Small intestine (tissue), 16 donors: ENCODE results near the gene DDX17. TPM values are rescaled to one million over a fixed set of nuclear protein-coding genes. Genes with fewer than 3 reads are reported as not detected.

ENCODE experiments used
- DNase-seq, 2 donors: peaks; one replicate each; pipeline versions ENCODE4 v3.0.0 to v3.0.0-alpha.2; 2013
- FAIRE-seq: peaks from 2 replicates; lab custom pipeline; 2012; peaks lifted over from hg19 to GRCh38; lab: Jason Lieb, UNC
- H3K27ac ChIP-seq, 3 donors: one replicate each; pipeline ENCODE4 v1.5.1; 2013; ENCODE audit warnings: low read length in 2 of 3, mild to moderate bottlenecking in 2 of 3, control low read depth in 1 of 3, inconsistent platforms in 1 of 3, low read depth in 1 of 3, moderate library complexity in 1 of 3
- H3K27me3 ChIP-seq, 3 donors: one replicate each; pipeline ENCODE4 v1.6.1; 2013; ENCODE audit warnings: low read length in 3 of 3, inconsistent platforms in 1 of 3; ENCODE audit not compliant: control insufficient read depth in 3 of 3, insufficient read depth in 3 of 3
- H3K36me3 ChIP-seq, 3 donors: one replicate each; pipeline ENCODE4 v1.6.1; 2013; ENCODE audit warnings: low read length in 3 of 3, inconsistent platforms in 1 of 3, low read depth in 1 of 3, mild to moderate bottlenecking in 1 of 3, moderate library complexity in 1 of 3; ENCODE audit not compliant: control insufficient read depth in 3 of 3, insufficient read depth in 2 of 3
- H3K4me1 ChIP-seq, 3 donors: one replicate each; pipeline ENCODE4 v1.6.1; 2013; ENCODE audit warnings: low read length in 2 of 3, inconsistent platforms in 1 of 3, low read depth in 1 of 3, mild to moderate bottlenecking in 1 of 3, moderate library complexity in 1 of 3; ENCODE audit not compliant: control insufficient read depth in 3 of 3, insufficient read depth in 2 of 3
- H3K4me3 ChIP-seq, 3 donors: one replicate each; pipeline ENCODE4 v1.5.1; 2013; ENCODE audit warnings: low read length in 3 of 3, control low read depth in 1 of 3, inconsistent platforms in 1 of 3, low read depth in 1 of 3, mild to moderate bottlenecking in 1 of 3, moderate library complexity in 1 of 3
- H3K9me3 ChIP-seq, 2 donors: one replicate each; pipeline ENCODE4 v1.6.1; 2013; ENCODE audit warnings: low read depth in 1 of 2, low read length in 1 of 2; ENCODE audit not compliant: control insufficient read depth in 2 of 2, insufficient read depth in 1 of 2
- WGBS, 3 donors: extraction: QIAGEN DNeasy Blood & Tissue Kit; methylation state at CpG; one replicate each; pipeline ENCODE4 v1.1.7; 2013; 5-methylcytosine and 5-hydroxymethylcytosine counted together
- long read RNA-seq, 10 donors: transcript quantifications; one replicate each; lab custom pipeline, GENCODE V29; 2026
- polyA plus RNA-seq, 4 donors: library from polyadenylated mRNA; stranded (reverse) in 3 of 4; unstranded in 1 of 4; fragments of 200-250 nt in 3 of 4; fragments of 120-200 nt in 1 of 4; gene quantifications; one replicate each; pipeline versions ENCODE4 v1.2.1 to v1.2.3, GENCODE V29; 2013
- donor health status: healthy with polysubstance abuse.
- donor health status: control.
- donor health status: control.
- donor health status: Bipolar disorder and iron deficiency.
- donor health status: healthy.

Gene DDX17
- polyA plus RNA-seq, result 100 to 1,000 TPM in 3 of 4 donors, 10 to 100 TPM in 1; 72.4 to 477 (median 104) TPM
- long read RNA-seq, donor 1, full-length matches to known transcripts, result 80 of 405 reads
- long read RNA-seq, donor 1, partial matches to known transcripts, result 325 of 405 reads
- long read RNA-seq, donor 1, other reads (novel, unspliced or antisense), result 0 of 405 reads
- long read RNA-seq, donor 2, full-length matches to known transcripts, result 16 of 86 reads
- long read RNA-seq, donor 2, partial matches to known transcripts, result 70 of 86 reads
- long read RNA-seq, donor 2, other reads (novel, unspliced or antisense), result 0 of 86 reads
- long read RNA-seq, donor 3, full-length matches to known transcripts, result 27 of 219 reads
- long read RNA-seq, donor 3, partial matches to known transcripts, result 192 of 219 reads
- long read RNA-seq, donor 3, other reads (novel, unspliced or antisense), result 0 of 219 reads
- long read RNA-seq, donor 4, full-length matches to known transcripts, result 2 of 2 reads
- long read RNA-seq, donor 4, partial matches to known transcripts, result 0 of 2 reads
- long read RNA-seq, donor 4, other reads (novel, unspliced or antisense), result 0 of 2 reads
- long read RNA-seq, donor 5, partial matches to known transcripts, result 31 of 35 reads
- long read RNA-seq, donor 5, other reads (novel, unspliced or antisense), result 0 of 35 reads
- long read RNA-seq, donor 6, full-length matches to known transcripts, result 32 of 138 reads
- long read RNA-seq, donor 6, partial matches to known transcripts, result 106 of 138 reads
- long read RNA-seq, donor 6, other reads (novel, unspliced or antisense), result 0 of 138 reads
- long read RNA-seq, donor 7, full-length matches to known transcripts, result 50 of 203 reads
- long read RNA-seq, donor 7, partial matches to known transcripts, result 153 of 203 reads
- long read RNA-seq, donor 7, other reads (novel, unspliced or antisense), result 0 of 203 reads
- long read RNA-seq, donor 8, transcript DDX17-204 (2 exons, 1,853 nt), result major isoform, 5 of 10 reads
- long read RNA-seq, donor 8, partial matches to known transcripts, result 5 of 10 reads
- long read RNA-seq, donor 8, other reads (novel, unspliced or antisense), result 0 of 10 reads
- long read RNA-seq, donor 9, full-length matches to known transcripts, result 13 of 30 reads
- long read RNA-seq, donor 9, partial matches to known transcripts, result 17 of 30 reads
- long read RNA-seq, donor 9, other reads (novel, unspliced or antisense), result 0 of 30 reads
- long read RNA-seq, donor 10, full-length matches to known transcripts, result 41 of 216 reads
- long read RNA-seq, donor 10, partial matches to known transcripts, result 175 of 216 reads
- long read RNA-seq, donor 10, other reads (novel, unspliced or antisense), result 0 of 216 reads

- Histone ChIP-seq H3K27ac (peak within 1 kb of the TSS; percentile 92 to 100 (median 99)), H3K27me3 (no peaks in the 10 kb centered on the region), H3K36me3 (peaks cover 0 to 8% (median 5%) of the 10 kb centered on the region in 3 donors), H3K4me1 (peaks cover 0 to 10% (median 3%) of the 10 kb centered on the region in 3 donors), H3K4me3 (peak within 1 kb of the TSS; percentile 60 to 100 (median 76)), H3K9me3 (peaks cover 0 to 9% of the 10 kb centered on the region in 2 donors)
- WGBS, 3 donors, result 0 to 3% (median 0%) methylated on average over 83 of the region's 83 CpGs
- peak; percentile 98 to 99 for DNase-seq
- no peak for FAIRE-seq
Measured at GRCh38 chr22:38506118-38506962, at the start of gene DDX17. TSS of gene DDX17 (minus strand) at chr22:38506311.

DNA sequence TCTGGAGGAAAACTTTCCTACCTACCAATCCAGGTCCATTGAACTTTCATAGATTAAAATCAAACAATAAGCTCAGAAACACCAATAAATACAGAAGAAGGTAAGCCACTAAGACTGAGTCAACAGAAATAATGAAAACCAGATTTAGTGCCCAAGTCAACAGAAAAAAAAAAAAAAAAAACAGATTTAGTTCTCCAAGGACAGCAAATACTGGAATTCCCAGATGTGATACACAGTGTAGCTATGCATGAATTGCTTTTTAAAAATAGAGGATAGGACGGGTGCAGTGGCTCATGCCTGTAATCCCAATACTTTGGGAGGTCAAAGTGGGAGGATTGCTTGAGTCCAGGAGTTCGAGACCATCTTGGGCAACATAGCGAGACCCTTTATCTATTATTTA, 48.2 kb upstream of the DDX17 start:
- Histone ChIP-seq H3K27me3 (no peaks in the 10 kb centered on the region), H3K36me3 (no peaks in the 10 kb centered on the region)
- FAIRE-seq, result no peak

GRCh38 chr22:38549101-38549894, 43.2 kb upstream of the DDX17 start:
- no peak overlapping the region for H3K4me3 ChIP-seq
- FAIRE-seq, result no peak
- peaks cover 0 to 3% of the 10 kb centered on the region in 2 donors for H3K9me3 ChIP-seq
- WGBS, 3 donors, result 56 to 75% (median 64%) methylated on average over 7 of the region's 7 CpGs
- DNase-seq, result no peak
- no peaks in the 10 kb centered on the region for H3K36me3 ChIP-seq
- H3K27me3 ChIP-seq, result no peaks in the 10 kb centered on the region
- H3K4me1 ChIP-seq, result no peaks in the 10 kb centered on the region
- H3K27ac ChIP-seq, result no peak overlapping the region

More for the DNA sequence above, 48.2 kb upstream of the DDX17 start:
- H3K9me3 ChIP-seq, result no peaks in the 10 kb centered on the region
- 91 to 94% (median 93%) methylated on average over 3 of the region's 3 CpGs for WGBS, 3 donors
- H3K27ac ChIP-seq, result no peak overlapping the region
- H3K4me3 ChIP-seq, result no peak overlapping the region
- H3K4me1 ChIP-seq, result no peaks in the 10 kb centered on the region
- no peak for DNase-seq

DNA sequence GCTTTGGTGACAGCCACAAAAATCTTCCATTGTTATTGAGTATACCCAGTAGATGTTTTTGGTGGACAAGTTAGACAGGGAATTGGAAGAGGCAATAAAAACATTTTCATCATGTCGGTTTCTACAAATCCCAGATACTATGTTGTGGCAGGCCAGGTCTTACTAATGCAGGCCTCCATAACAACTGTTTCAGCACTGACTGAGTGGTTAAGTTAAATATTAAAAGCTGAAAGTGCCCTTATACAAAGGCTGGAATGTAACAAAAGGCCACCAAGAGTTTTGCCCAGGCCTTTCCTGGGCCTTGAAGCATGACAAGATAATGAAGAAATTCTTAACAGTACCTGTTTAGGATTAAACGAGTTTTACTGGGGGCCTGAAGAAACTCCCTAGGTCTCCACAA, 34.6 kb upstream of the DDX17 start:
- H3K36me3 ChIP-seq, result no peaks in the 10 kb centered on the region
- peaks cover 1 to 12% of the 10 kb centered on the region in 2 donors for H3K9me3 ChIP-seq
- DNase-seq, result peak in 1 of 2 donors; percentile 14
- no peak overlapping the region for H3K27ac ChIP-seq
- peaks cover 0 to 6% (median 0%) of the 10 kb centered on the region in 3 donors for H3K4me1 ChIP-seq
- 24 to 65% (median 41%) methylated on average over 2 of the region's 2 CpGs for WGBS, 3 donors
- H3K4me3 ChIP-seq, result no peak overlapping the region
- FAIRE-seq, result no peak
- no peaks in the 10 kb centered on the region for H3K27me3 ChIP-seq

DNA sequence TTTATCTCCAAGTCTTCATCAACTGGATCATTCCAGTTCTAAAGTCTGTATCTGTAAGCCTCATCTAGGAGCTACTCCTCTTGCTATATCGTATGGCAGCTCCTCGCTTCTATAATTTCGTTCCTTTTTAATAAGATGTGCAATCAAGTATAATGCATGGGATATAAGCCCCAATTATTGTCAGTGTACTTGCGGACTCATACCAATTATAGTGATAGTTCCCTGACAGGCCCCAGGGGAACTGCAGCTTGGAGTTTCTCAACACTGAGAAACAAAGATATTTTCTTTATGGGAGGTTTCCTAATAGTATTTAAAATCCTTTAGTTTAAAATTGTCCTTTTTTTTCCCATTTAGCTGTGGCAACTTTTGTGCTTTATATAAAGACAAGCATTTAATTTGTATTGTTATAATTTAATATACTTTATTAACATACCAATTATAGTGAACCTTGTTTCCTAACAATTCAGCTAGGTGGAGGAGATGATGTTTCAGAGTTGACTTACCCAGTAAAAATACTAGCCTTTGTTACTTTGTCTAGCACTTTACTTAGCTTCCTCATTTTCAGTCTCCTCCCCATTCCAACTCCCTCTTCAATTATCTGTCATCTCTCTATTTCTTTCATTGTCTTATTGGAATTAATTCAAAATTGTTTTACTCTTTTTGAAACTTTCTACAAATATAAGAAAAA, 25.3 kb upstream of the DDX17 start:
- DNase-seq (no peak), FAIRE-seq (no peak)
- H3K4me3 ChIP-seq, result no peak overlapping the region
- no peak overlapping the region for H3K27ac ChIP-seq
- H3K4me1 ChIP-seq, result no peaks in the 10 kb centered on the region
- no peaks in the 10 kb centered on the region for H3K27me3 ChIP-seq
- H3K36me3 ChIP-seq, result no peaks in the 10 kb centered on the region
- WGBS, 3 donors, result 92 to 99% (median 95%) methylated on average over 4 of the region's 4 CpGs
- H3K9me3 ChIP-seq, result no peaks in the 10 kb centered on the region

DNA sequence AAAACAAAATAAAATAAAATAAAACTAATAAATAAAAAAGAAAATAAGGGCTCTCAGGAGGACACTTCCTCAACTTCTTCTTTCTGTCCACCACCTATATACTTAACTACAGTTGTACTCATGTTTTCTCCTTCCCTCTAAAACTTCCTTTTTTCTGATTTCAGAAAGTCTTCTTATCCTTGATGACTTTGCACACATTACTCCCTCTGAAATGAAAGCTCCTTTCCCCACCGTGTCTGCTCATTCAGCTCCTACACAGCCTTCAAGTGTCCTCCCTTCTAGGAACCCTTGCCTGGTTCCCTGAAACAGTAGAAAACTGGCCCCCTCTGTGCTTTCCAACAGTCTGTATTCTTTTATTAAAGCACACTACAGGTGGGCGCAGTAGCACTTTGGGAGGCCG, 18.3 kb upstream of the DDX17 start:
- DNase-seq (no peak), FAIRE-seq (no peak)
- peaks cover 0 to 2% (median 0%) of the 10 kb centered on the region in 3 donors for H3K4me1 ChIP-seq
- 81 to 84% (median 81%) methylated on average over 3 of the region's 3 CpGs for WGBS, 3 donors
- H3K9me3 ChIP-seq, result no peaks in the 10 kb centered on the region
- H3K27me3 ChIP-seq, result no peaks in the 10 kb centered on the region
- H3K36me3 ChIP-seq, result no peaks in the 10 kb centered on the region
- H3K4me3 ChIP-seq, result no peak overlapping the region
- H3K27ac ChIP-seq, result no peak overlapping the region
